ENCODE data around the gene JUND. TPM values are rescaled to one million over a fixed set of nuclear protein-coding genes. Genes with fewer than 3 reads are reported as not detected.

The JUND gene
- total RNA-seq, 1 donor = 85.6 TPM

GRCh38 chr19:18262917-18263316 lies 18.5 kb downstream of the JUND start:
- H3K4me3 ChIP-seq (ENCODE audit: low read depth, low read length) = no peak overlapping the region
- DNase-seq (ENCODE audit: low read depth) = no peak
- no peak for TF ChIP-seq CTCF (IDR thresholded peaks at IDR 0.05; ENCODE audit: insufficient read depth, low read length)

- no peak for TF ChIP-seq CTCF (IDR thresholded peaks at IDR 0.05; ENCODE audit: insufficient read depth, low read length)
- no peak for DNase-seq (ENCODE audit: low read depth)
Observed at GRCh38 chr19:18262144-18262543, 19.3 kb downstream of the JUND start.

DNA sequence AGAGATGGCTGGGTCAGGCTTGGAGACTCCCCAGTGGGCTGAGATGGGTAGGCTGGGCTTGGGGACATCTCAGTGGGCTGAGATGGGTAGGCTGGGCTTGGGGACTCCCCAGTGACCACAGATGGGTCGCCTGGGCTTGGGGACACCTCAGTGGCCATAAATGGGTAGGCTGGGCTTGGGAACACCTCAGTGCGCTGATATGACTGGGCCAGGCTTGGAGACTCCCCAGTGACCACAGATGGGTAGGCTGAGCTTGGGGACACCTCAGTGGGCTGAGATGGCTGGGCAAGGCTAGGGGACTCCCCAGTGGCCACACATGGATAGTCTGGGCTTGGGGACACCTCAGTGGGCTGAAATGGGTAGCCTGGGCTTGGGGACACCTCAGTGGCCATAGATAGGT lies 19.9 kb downstream of the JUND start:
- no peak overlapping the region for H3K4me3 ChIP-seq (ENCODE audit: low read depth, low read length)
- no peak for TF ChIP-seq CTCF (IDR thresholded peaks at IDR 0.05; ENCODE audit: insufficient read depth, low read length)
- no peak for DNase-seq (ENCODE audit: low read depth)

More at GRCh38 chr19:18262144-18262543, 19.3 kb downstream of the JUND start:
- H3K4me3 ChIP-seq (ENCODE audit: low read depth, low read length) = no peak overlapping the region

GRCh38 chr19:18259893-18260292 lies 21.5 kb downstream of the JUND start:
- TF ChIP-seq CTCF (IDR thresholded peaks at IDR 0.05; ENCODE audit: insufficient read depth, low read length) = no peak
- H3K4me3 ChIP-seq (ENCODE audit: low read depth, low read length) = no peak overlapping the region
- DNase-seq (ENCODE audit: low read depth) = peak; percentile 78

- H3K4me3 ChIP-seq (ENCODE audit: low read depth, low read length) = no peak overlapping the region
- no peak for DNase-seq (ENCODE audit: low read depth)
- TF ChIP-seq CTCF (IDR thresholded peaks at IDR 0.05; ENCODE audit: insufficient read depth, low read length) = no peak
Observed at GRCh38 chr19:18257503-18258470, 23.6 kb downstream of the JUND start.

- DNase-seq (ENCODE audit: low read depth) = no peak
- TF ChIP-seq CTCF (IDR thresholded peaks at IDR 0.05; ENCODE audit: insufficient read depth, low read length) = no peak
- H3K4me3 ChIP-seq (ENCODE audit: low read depth, low read length) = no peak overlapping the region
Observed at GRCh38 chr19:18254546-18255503, 26.6 kb downstream of the JUND start.

Measured in fibroblast of the aortic adventitia (primary cell).